HG02763 (cell line): ENCODE data around the gene CD58.

Source experiments
- ATAC-seq: cut with Tn5 transposase; IDR thresholded peaks from one replicate; pipeline ENCODE4 v1.9.1; 2021; ENCODE audit warnings: mild to moderate bottlenecking, moderate library complexity; ENCODE audit not compliant: unreplicated experiment

The CD58 gene

GRCh38 chr1:116546354-116546977, 24.4 kb downstream of the CD58 start:
- no peak for ATAC-seq

GRCh38 chr1:116545359-116545705, 25.5 kb downstream of the CD58 start:
- peak; percentile 4 for ATAC-seq

GRCh38 chr1:116544588-116545358, 26.1 kb downstream of the CD58 start:
- ATAC-seq: peak; percentile 59

- peak; percentile 33 for ATAC-seq
Observed at GRCh38 chr1:116540088-116540487, 30.7 kb downstream of the CD58 start.

- ATAC-seq: peak; percentile 77
Observed at GRCh38 chr1:116538544-116538943, 32.3 kb downstream of the CD58 start.

GRCh38 chr1:116537898-116538297, 32.9 kb downstream of the CD58 start:
- ATAC-seq: no peak

- no peak for ATAC-seq
Observed at GRCh38 chr1:116537040-116537831, 33.6 kb downstream of the CD58 start.

GRCh38 chr1:116534014-116534739, 36.6 kb downstream of the CD58 start:
- no peak for ATAC-seq

- no peak for ATAC-seq
Observed at GRCh38 chr1:116533429-116533820, 37.4 kb downstream of the CD58 start.

GRCh38 chr1:116532671-116533428, 38.0 kb downstream of the CD58 start:
- ATAC-seq: no peak

- ATAC-seq: no peak
Observed at GRCh38 chr1:116531917-116532316, 38.9 kb downstream of the CD58 start.

GRCh38 chr1:116529681-116530080, 41.1 kb downstream of the CD58 start:
- no peak for ATAC-seq

GRCh38 chr1:116529199-116529631, 41.6 kb downstream of the CD58 start:
- ATAC-seq: no peak

- no peak for ATAC-seq
Observed at GRCh38 chr1:116528329-116529083, 42.3 kb downstream of the CD58 start.

- no peak for ATAC-seq
Observed at GRCh38 chr1:116525440-116525839, 45.4 kb downstream of the CD58 start.

GRCh38 chr1:116521186-116521585, 49.6 kb downstream of the CD58 start:
- no peak for ATAC-seq

- no peak for ATAC-seq
Observed at GRCh38 chr1:116518400-116518799, 52.4 kb downstream of the CD58 start.

- ATAC-seq: no peak
Observed at GRCh38 chr1:116516631-116517030, 54.2 kb downstream of the CD58 start.

- no peak for ATAC-seq
Observed at GRCh38 chr1:116515702-116516101, 55.1 kb downstream of the CD58 start.
